ENCODE measurements around the gene AKNAD1. TPM values are rescaled to one million over a fixed set of nuclear protein-coding genes. Genes with fewer than 3 reads are reported as not detected.
"Not testable (repeated sequence)": the region's sequence is repeated elsewhere in the genome, so short reads cannot be mapped to it uniquely, and the experiment has no call there.

Gene AKNAD1, protein sequence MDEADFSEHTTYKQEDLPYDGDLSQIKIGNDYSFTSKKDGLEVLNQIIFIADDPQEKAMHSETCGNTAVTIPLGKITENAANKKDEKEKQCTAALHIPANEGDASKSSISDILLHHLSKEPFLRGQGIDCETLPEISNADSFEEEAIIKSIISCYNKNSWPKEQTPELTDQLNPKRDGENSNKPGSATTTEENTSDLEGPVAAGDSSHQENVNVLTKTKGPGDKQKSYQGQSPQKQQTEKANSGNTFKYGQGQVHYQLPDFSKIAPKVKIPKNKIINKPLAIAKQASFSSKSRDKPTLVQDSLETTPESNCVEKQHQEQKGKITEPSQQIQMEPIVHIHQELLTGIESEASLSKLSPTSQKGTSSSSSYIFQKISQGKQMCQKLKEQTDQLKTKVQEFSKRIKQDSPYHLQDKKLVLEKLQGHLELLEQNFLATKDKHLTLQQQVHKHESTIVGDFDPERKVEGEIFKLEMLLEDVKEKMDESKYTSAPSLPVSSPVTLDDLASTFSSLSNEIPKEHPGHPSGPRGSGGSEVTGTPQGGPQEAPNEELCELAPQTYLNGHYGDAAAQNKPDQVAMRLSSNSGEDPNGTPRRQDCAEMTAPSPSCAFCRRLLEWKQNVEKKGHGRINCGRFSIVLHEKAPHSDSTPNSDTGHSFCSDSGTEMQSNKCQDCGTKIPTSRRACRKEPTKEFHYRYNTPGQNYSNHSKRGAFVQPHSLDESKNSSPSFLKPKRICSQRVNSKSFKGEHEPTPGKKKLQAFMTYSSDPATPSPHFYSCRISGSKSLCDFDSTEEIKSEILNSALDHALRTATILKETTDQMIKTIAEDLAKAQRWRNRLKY
- not detected for total RNA-seq

- DNase-seq (ENCODE audit: low spot score) = no peak
These were observed at the start of gene AKNAD1 for GRCh38 chr1:108856994-108857393. Gene AKNAD1, minus strand, starts transcription at chr1:108857094. Its CDS starts 4,430 bp downstream, at chr1:108852664.

DNA sequence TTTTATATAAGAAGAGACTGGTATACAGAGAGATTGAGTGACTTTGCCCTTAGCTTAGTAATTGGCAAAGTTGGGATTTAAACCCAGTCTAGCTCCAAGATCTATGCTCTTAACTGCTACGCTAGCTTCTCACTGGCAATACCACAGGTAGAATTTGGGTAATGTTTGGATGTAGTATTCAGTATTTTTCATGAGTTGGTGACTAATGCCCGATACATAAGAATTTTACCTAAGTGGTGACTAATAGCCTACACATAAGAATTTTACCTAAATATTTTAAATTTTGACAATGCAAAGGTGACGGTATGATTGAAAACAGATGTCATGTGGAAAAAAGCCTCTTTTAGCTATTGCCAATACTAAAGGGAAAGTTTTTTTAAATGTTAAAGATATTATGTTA is 44.2 kb upstream of the AKNAD1 start:
- no peak for DNase-seq (ENCODE audit: low spot score)

DNA sequence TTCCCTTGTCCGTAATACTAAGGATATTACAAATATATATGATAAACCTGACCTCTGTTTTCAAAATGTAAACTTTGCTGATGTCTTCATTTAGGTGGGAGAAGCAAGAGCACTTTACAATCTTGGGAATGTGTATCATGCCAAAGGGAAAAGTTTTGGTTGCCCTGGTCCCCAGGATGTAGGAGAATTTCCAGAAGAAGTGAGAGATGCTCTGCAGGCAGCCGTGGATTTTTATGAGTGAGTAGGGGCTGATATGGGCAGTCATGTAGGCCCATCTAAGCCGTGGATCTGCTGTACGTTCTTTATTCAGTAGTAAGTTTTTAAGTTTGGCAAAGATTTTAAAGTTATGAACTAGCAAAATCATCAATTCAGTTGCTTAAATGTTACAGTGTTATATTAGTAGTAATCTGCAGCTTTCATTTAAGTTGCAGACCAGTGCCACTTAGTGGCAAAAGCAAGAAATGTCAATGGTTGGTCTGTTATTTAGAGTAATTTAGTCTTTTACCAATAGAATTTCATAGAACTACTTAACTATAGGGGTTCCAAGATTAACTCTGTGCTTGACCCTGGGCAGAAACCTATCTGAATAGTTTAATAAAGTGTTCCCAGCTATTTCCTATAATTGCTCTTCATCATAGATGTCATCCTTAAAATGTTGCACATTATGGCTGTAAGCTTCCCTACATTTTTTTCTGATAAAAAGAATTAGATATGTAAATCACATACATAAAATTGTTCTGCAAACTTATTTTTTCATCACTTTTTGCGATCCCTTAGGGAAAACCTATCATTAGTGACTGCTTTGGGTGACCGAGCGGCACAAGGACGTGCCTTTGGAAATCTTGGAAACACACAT is 41.2 kb upstream of the AKNAD1 start:
- no peak for DNase-seq (ENCODE audit: low spot score)

DNA sequence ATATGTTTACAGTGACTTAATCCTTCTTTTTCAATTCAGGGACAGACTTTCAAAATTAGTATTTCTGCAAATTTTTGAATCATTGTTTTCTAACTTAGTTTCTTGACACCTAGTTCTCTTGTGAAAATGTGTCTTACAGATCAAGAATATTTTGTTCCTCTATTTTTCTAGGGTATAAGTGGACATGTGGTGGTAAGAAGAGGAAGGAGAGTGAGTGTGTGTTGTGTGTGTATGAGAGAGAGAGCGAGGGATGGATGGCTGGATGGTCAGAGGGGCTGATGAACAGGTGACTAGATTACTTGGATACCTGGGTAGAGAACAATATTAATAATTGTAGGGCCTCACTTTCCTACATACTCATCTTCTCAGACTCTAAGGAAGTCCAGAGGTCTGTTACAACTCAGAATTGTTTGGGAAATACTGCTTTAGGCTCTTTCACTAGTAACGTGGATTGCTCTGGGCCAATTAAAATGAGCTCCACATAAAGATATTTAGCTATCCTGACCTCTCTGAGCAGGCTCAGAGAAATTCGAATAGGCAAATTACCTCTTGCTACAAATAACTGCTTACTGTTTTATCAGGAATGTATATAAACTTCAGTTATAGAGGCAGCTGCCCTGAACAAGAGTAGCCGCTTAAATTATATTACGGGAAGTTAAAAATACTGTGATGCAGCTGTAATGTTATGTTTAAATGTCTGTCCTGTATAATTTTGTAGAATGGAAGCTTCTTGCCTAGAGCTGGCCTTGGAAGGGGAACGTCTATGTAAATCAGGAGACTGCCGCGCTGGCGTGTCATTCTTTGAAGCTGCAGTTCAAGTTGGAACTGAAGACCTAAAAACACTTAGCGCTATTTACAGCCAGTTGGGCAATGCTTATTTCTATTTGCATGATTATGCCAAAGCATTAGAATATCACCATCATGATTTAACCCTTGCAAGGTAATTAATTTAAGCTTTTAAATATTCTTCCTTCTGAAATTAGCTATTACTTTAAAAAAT is 39.6 kb upstream of the AKNAD1 start:
- DNase-seq (ENCODE audit: low spot score) = no peak

- DNase-seq (ENCODE audit: low spot score) = no peak
These were observed 36.2 kb upstream of the AKNAD1 start for GRCh38 chr1:108893141-108893530.

DNA sequence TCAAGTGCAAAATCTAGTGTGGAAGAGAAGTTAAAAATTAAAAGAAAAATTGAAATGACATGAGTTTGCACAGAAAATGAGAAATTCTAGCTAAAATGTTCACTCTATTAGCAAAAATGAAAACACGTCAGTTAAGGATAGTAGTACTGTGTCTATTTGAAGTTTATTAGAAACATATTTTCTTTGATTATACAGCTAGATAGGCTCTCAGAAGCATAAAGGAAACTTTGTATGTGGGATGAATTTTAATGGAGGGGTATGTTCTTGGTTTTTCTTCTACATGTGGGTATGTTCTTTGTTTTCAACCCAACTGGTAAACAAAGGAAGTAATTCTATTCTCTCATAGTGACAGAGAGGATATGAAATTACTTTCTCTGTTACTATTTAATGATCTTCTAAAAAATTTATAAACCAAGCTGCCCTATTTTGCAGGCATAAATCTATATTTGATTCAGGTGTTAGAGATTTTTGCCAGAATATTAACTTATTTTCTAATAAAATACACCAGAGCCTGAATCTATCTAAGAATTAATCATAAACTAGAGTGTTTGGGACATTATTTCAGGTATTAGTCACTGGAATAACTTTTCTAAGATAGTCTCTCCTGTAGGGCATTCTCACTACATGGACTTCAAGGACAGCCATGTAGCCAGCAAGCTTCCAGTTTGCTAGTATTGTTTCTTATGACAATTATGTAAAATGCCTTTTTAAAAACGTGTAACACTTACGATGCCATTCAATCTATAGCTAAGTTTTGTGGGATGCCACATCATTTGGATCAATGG is 35.7 kb upstream of the AKNAD1 start:
- no peak for DNase-seq (ENCODE audit: low spot score)

DNA sequence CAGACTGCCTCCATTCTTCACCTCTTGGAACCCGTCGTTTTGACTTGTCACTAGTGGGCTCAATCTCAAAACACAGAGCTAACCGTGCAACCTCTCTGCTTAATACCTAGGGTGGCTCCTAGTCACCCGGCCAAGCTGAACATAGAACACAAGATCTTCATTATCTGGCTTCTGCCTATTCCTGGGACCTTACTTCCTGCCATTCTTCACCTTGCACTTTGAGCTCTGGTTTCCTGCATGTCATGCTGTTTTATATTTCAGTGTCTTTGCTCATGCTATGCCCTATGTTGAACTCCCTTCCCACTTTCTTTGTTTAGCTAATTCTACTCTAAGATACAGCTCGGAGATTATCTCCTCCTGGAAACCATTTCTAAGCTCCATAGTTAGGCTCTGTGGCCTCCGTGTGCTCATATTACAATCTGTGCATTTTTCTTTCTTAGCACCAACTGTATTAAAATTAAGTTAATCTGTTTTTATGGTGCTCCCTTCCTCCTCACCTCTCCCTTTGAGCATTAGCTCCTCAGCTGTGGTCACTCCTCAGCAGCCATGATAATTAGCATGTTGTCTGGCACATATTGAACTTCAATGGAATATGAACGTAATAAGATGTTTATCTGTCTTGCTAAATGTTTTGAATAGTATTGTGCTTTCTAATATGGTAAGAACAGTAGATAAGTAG is 33.0 kb upstream of the AKNAD1 start:
- DNase-seq (ENCODE audit: low spot score) = no peak

GRCh38 chr1:108889006-108889645 is 32.2 kb upstream of the AKNAD1 start:
- DNase-seq (ENCODE audit: low spot score) = not testable (repeated sequence)

GRCh38 chr1:108886292-108886691 is 29.4 kb upstream of the AKNAD1 start:
- DNase-seq (ENCODE audit: low spot score) = no peak

DNA sequence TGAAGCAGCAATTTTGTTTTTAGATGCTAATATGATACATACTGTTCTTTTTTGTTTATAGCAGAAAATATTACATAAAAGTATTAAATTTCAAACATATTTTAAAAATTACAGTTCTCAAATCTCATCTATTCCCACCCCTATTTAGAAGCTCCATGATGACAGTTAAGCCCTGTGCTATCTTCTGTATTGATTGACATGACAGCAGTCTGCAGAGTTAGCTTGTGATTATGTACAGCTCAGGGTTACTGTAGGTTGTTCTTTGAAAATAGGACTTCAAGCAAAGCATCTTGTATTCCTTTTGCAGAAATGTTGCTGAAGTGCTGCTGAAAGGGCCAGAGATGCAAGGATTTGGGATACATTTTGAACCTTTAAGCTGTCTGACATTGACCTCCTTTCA is 28.1 kb upstream of the AKNAD1 start:
- DNase-seq (ENCODE audit: low spot score) = no peak

DNA sequence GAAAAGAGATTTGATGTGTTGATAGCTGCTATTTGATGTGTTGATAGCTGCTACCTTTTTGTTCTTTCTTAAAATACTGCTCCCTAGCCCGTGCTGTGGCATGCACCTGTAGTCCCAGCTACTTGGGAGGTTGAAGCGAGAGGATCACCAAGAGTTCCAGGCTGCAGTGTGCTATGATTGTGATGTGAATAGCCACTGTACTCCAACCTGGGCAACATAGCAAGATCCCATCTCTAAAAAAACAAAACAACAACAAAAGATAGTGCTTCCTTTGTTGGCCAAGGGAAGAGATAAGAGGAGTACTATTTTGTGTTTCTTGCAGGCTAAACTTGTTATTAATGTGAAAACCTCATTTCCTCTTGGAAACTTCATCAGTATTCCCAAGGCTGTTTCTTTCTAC is 25.9 kb upstream of the AKNAD1 start:
- no peak for DNase-seq (ENCODE audit: low spot score)

GRCh38 chr1:108881369-108881768 is 24.5 kb upstream of the AKNAD1 start:
- no peak for DNase-seq (ENCODE audit: low spot score)

GRCh38 chr1:108880850-108881249 is 24.0 kb upstream of the AKNAD1 start:
- no peak for DNase-seq (ENCODE audit: low spot score)

DNA sequence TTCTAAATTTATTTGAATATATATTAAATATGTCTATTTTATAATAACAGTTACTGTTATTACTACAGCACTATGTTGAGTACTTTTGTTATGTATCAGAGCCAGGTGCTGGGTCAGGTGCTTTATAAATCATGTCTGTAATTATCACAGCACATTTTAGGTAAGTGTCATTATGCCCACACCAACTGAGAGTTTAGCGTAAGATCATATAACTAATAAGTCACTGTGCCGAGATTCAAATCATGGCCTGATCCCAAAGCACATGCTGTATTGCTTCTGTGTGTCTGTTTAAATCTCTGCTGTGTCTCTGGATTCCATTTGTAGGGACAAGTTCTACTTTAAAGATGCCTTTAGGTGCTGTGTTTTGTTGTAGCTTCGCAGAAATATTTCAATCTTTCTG is 21.8 kb upstream of the AKNAD1 start:
- no peak for DNase-seq (ENCODE audit: low spot score)

DNA sequence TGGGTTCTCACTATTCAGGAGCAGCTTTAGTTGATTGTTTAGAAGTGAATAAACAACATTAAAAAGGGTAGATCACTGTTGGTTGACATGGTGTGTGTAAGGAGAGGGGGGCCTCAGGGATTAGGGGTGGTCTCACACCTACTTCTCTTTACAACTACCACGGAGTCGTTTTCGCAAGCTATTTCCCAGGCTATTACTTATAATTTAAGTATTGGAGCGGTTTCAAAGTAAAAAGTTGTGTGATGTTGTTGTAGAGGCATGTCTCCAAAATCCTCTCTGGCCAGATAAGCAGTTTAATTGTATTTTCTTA is 21.2 kb upstream of the AKNAD1 start:
- no peak for DNase-seq (ENCODE audit: low spot score)

DNA sequence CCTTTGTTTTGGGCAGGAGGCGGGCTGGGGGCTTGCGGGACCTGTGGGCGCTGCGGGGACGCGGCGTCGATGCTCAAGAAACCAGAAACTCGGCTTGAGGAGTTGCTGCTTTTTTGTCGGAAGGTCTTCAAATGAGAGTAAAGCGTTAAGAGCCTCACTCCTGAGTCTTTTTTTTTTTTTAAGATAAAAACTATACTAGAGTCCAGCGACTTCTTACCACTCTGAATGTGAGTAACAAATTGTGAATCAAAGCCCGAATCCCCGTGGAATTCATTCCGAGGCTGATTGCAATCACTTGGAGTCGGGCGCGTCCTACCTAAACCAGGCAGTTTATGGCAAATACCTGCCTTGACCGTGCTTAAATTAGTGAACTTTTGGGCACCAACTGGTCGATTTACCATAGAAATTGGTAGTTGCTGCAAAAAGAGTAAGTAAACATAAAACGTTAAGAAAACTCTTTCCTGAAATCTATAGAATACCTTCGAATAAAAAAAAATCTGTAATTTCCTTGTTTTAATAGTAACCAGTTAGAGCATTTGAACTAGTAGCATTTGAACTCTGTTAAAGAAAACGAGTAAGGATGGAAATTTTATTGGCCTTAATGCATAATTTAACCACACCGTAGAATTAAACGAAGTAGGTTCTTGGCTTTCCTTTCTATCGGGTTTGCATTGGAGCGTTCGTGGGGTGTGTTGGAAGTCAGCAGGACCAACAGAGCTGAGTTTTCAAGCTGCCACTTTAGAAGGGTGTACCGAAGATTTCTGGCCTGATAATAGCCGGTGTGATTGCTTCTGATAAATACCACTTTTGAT is 20.7 kb upstream of the AKNAD1 start:
- DNase-seq (ENCODE audit: low spot score) = no peak

DNA sequence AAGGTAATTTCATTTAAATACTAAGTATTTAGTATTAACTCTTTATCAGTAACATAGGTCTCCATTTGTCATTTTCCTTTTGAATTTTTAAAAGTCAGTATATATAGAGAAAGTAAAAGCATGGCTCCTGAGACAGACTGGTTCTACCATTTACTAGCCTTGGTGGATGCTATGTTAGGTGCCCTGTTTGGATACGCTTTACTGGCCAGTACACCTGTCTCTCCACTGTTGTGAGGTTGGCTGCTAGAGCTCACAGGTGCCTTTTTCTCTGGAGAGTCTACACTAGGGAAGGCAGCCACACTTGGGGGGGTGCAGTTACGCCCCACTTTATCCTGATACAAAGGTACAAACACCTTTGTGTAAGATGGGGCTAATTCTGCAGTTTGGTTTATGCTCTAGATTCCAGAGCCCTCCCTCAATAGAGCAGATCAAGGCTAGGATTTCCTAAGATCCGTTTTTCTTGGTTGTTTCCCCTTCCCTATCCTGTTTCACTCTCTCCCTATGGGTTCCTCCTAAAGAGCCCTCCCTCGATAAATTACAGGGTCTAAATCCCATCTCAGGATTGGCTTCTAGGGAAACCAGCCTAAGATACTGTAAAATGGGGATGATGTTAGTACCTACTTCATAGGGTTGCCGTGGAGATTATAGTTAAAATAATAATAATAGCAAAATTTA is 14.3 kb upstream of the AKNAD1 start:
- DNase-seq (ENCODE audit: low spot score) = no peak
